Type B pancreatic cell (in vitro differentiated cells): ENCODE measurements around the gene ARHGDIA. TPM values are rescaled to one million over a fixed set of nuclear protein-coding genes. Genes with fewer than 3 reads are reported as not detected.

Experiments used
- DNase-seq: peaks from one replicate; pipeline ENCODE4 v3.0.0; 2021; ENCODE audit warnings: mixed read lengths; ENCODE audit not compliant: unreplicated experiment; ENCODE audit errors: extremely low spot score
- H3K27ac Mint-ChIP-seq: 2 replicates; pipeline ENCODE4 v1.8.0; 2021; ENCODE audit warnings: mild to moderate bottlenecking, mixed read lengths
- H3K27me3 Mint-ChIP-seq: 2 replicates; pipeline ENCODE4 v1.8.0; 2021; ENCODE audit warnings: mixed read lengths
- H3K36me3 Mint-ChIP-seq: 2 replicates; pipeline ENCODE4 v1.8.0; 2021; ENCODE audit warnings: mixed read lengths
- H3K4me1 Mint-ChIP-seq: one replicate; pipeline ENCODE4 v1.8.0; 2021; ENCODE audit warnings: mixed read lengths; ENCODE audit not compliant: unreplicated experiment
- H3K4me3 Mint-ChIP-seq: 2 replicates; pipeline ENCODE4 v1.8.0; 2021; ENCODE audit warnings: mild to moderate bottlenecking, mixed read lengths
- H3K9me3 Mint-ChIP-seq: 2 replicates; pipeline ENCODE4 v1.8.0; 2021; ENCODE audit warnings: mixed read lengths
- total RNA-seq: library from RNA; stranded (reverse); gene quantifications from 2 replicates; pipeline ENCODE4 v1.2.1, GENCODE V29; 2021; ENCODE audit warnings: low replicate concordance
- TF ChIP-seq, protein P1 (sequence below): fragments of 200-600 bp; sonication (generic); conservative IDR thresholded peaks from 2 replicates; pipeline ENCODE4 v1.5.0; 2021; ENCODE audit warnings: antibody characterized with exemption, mild to moderate bottlenecking

ARHGDIA gene
- total RNA-seq, 1 donor from 2014 or later, result 250 TPM

DNA sequence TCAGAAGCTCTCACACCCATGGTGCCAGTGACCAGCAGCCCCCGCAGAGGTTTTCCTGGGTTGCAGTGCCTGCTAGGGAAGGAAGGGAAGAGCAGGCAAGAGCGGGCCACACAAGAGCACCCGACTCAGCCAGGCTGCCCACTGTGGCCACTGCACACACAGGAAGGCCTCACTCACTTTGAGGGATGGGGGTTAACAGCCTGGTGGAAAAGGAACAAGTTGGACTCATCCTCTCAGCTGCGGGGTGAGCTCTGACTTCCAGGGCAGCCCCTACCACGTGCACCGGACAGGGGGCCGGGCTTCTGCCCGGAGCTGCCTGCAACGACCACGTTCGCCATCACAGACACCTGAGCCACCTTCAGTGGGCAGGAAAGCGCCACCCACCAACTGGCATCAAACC is 18.9 kb downstream of the ARHGDIA start:
- Mint-ChIP-seq H3K27ac (no peak overlapping the region), H3K9me3 (no peaks in the 10 kb centered on the region), H3K4me3 (no peak overlapping the region), H3K4me1 (no peaks in the 10 kb centered on the region), H3K36me3 (no peaks in the 10 kb centered on the region), H3K27me3 (no peaks in the 10 kb centered on the region)
- TF ChIP-seq, protein P1, sequence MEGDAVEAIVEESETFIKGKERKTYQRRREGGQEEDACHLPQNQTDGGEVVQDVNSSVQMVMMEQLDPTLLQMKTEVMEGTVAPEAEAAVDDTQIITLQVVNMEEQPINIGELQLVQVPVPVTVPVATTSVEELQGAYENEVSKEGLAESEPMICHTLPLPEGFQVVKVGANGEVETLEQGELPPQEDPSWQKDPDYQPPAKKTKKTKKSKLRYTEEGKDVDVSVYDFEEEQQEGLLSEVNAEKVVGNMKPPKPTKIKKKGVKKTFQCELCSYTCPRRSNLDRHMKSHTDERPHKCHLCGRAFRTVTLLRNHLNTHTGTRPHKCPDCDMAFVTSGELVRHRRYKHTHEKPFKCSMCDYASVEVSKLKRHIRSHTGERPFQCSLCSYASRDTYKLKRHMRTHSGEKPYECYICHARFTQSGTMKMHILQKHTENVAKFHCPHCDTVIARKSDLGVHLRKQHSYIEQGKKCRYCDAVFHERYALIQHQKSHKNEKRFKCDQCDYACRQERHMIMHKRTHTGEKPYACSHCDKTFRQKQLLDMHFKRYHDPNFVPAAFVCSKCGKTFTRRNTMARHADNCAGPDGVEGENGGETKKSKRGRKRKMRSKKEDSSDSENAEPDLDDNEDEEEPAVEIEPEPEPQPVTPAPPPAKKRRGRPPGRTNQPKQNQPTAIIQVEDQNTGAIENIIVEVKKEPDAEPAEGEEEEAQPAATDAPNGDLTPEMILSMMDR, result no peak
- DNase-seq, result no peak

DNA sequence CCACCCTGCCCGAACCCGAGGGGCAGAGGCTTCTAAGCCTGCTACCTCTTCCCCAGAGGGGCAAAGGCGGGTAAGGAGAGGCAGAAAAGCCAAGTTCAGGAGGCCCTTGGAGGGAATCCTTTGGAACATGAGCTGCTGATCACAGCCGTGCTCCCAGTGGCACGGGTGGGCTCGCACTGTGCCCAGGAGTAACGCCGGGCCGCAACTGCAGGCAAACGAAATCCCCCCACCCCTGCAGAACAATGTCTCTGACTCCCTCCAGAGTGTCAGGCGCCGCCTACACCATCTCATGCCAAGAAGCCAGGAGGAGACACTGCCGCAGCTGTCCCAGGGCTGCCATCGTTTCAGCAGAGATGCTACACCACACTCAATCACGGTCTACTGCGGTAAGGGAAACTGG is 19.7 kb downstream of the ARHGDIA start:
- Mint-ChIP-seq H3K4me1 (no peaks in the 10 kb centered on the region), H3K36me3 (no peaks in the 10 kb centered on the region), H3K4me3 (no peak overlapping the region), H3K9me3 (no peaks in the 10 kb centered on the region), H3K27me3 (no peaks in the 10 kb centered on the region), H3K27ac (no peak overlapping the region)
- no peak for DNase-seq
- TF ChIP-seq, protein P1, result no peak

DNA sequence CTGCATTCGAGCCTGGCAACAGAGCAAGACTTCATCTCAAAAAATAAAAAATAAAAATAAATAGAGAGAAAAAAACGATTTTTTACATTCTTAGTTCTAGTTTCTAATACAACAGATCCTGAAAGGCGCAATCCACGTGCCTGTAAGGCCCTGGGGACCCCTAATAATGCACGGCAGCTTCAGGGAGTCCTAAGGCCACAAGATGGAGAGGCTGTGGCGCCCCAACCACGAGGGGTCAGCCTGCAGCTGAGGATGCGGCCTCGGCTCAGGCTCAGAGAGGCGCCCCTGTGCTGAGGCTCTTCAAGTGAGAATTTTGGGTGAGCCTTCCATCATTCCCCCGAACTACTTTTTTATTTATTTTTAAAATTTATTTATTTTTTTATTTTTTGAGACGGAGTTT is 21.7 kb downstream of the ARHGDIA start:
- Mint-ChIP-seq H3K9me3 (no peaks in the 10 kb centered on the region), H3K36me3 (no peaks in the 10 kb centered on the region)
- TF ChIP-seq, protein P1, result no peak

DNA sequence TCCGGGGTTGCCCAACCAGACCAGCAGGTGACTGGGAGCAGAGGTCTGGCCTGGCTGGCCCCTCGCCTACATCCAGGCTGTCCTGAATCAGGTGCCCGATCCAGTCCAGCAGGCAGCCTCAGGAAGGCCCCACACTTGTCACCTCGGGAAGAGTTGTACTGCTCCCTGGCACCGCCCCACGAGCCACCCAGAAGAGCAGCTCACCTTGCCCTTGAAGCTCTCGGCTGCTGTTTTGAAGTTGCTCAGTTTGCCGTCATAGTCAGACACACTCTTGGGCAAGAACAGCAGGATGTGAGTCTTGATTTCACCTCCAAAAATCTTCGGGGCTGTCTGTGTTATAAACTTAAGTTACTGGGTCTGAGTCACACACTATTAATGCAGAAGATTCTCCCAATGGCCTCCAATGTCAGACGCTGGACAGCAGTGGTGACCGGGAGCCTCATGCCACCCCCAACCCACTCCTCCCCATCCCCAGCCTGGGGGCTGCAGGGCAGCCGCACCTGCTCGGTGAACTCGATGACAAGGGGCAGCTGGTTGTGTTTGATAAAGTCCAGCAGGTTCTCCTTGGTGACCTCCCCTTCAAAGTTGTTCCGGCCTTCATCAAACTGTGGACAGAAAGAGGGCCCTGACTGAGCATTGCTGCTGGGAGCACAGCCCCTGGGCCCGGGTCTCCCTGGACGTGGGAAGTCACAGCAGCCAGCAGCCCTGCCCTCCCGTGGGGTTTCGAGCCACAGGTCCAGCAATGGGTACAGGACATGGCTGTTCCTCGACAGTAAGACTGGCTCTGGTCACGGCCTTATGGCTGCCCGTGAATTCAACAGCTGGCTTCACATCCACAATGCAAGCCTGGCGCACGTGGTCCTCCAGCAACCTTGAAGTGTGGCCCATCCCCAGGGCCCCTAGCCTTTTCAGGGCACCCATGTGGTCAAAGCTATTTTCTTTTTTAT is 24.1 kb downstream of the ARHGDIA start:
- no peaks in the 10 kb centered on the region for H3K27me3 Mint-ChIP-seq
- H3K4me3 Mint-ChIP-seq, result no peak overlapping the region
- H3K27ac Mint-ChIP-seq, result no peak overlapping the region
- no peak for DNase-seq
- TF ChIP-seq, protein P1, result no peak
- no peaks in the 10 kb centered on the region for H3K9me3 Mint-ChIP-seq
- peaks cover 3% of the 10 kb centered on the region for H3K36me3 Mint-ChIP-seq
- H3K4me1 Mint-ChIP-seq, result no peaks in the 10 kb centered on the region

More for the DNA sequence above, 21.7 kb downstream of the ARHGDIA start:
- no peaks in the 10 kb centered on the region for H3K4me1 Mint-ChIP-seq
- no peak overlapping the region for H3K27ac Mint-ChIP-seq
- no peaks in the 10 kb centered on the region for H3K27me3 Mint-ChIP-seq
- no peak for DNase-seq
- no peak overlapping the region for H3K4me3 Mint-ChIP-seq

DNA sequence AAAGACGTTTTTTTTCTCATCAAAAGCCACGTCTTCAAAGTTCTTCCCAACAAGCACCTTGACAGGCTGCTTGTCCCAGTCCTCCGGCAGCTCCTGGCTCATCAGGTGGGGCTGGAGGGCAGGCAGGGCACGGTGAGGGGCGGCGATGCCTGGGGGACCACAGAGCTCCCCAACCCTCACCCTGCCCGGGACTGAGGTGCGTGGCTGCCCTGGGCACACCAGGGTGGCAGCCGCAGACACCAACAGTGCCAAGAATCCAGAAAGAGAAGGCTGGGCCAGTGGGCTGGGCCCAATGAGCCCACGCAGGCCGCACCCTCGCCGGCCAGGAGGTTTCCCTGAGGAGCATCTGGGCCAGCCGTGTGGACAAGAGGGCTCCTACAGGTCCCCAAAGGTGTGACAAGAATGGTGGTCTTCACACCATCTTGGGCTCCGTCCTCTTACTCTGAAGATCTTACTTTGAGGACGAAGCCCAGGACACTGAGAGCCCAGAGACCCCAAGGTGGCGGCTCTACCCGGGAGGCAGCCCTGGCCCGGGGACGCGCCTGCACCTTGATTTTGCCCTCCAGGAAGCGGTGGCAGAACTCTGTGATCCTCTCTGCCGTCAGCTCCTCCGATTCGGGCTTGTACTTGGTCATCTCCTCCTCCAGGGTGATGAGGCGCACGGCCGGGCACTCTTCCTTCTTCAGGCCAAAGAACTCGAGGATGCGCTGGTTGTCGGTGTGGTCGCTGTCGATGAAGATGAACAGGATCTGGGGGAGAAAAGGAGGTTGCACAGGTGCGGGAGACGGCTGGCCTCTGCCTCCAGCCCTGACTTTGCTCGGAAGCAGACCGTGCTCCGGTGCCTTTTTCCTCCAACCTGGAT is 25.0 kb downstream of the ARHGDIA start:
- TF ChIP-seq, protein P1, result no peak
- Mint-ChIP-seq H3K36me3 (peaks cover 3% of the 10 kb centered on the region), H3K27me3 (no peaks in the 10 kb centered on the region), H3K4me3 (no peak overlapping the region), H3K4me1 (no peaks in the 10 kb centered on the region), H3K27ac (no peak overlapping the region), H3K9me3 (no peaks in the 10 kb centered on the region)
- DNase-seq, result no peak
